Peyer's patch (tissue), 4 donors: ENCODE data around the gene CDH4. TPM values are rescaled to one million over a fixed set of nuclear protein-coding genes. Genes with fewer than 3 reads are reported as not detected.

ENCODE experiments used
- DNase-seq, 3 donors: peaks; one replicate each; pipeline ENCODE4 v3.0.0-alpha.2; 2017 to 2019
- H3K27ac ChIP-seq, 4 donors: fragments of 200-600 bp; sonication (generic); one replicate each; pipeline ENCODE4 v1.5.1; 2016 to 2019
- H3K27me3 ChIP-seq, 2 donors: fragments of 200-600 bp; sonication (generic); one replicate each; pipeline ENCODE4 v1.5.1; 2019
- H3K36me3 ChIP-seq, 3 donors: fragments of 200-600 bp; sonication (generic); one replicate each; pipeline ENCODE4 v1.5.1; 2016 to 2019
- H3K4me1 ChIP-seq, 4 donors: fragments of 200-600 bp; sonication (generic); one replicate each; pipeline ENCODE4 v1.5.1; 2016 to 2019
- H3K4me3 ChIP-seq, 4 donors: fragments of 200-600 bp; sonication (generic); 1 replicate in 3 of 4; 2 replicates in 1 of 4; pipeline ENCODE4 v1.5.1; 2016 to 2019; ENCODE audit warnings: mild to moderate bottlenecking in 1 of 4
- H3K9me3 ChIP-seq, 4 donors: fragments of 200-600 bp; sonication (generic); one replicate each; pipeline ENCODE4 v1.5.1; 2016 to 2019; ENCODE audit warnings: mild to moderate bottlenecking in 1 of 4
- CTCF ChIP-seq, 6 experiments: fragments of 450-650 bp in 4 of 6; fragments of 200-600 bp in 2 of 6; sonication (generic) in 1 of 6; IDR thresholded peaks; one replicate each; pipeline ENCODE4 v1.5.1; 2017 to 2019; ENCODE audit warnings: antibody characterized with exemption in 6 of 6, mild to moderate bottlenecking in 3 of 6, moderate library complexity in 1 of 6
- POLR2A ChIP-seq, 2 donors: fragments of 450-650 bp; IDR thresholded peaks; one replicate each; pipeline ENCODE4 v1.5.1; 2017; ENCODE audit warnings: antibody characterized with exemption in 2 of 2, mild to moderate bottlenecking in 2 of 2, moderate library complexity in 2 of 2
- total RNA-seq, 4 donors: library from RNA; depleted of rRNA; stranded (reverse); fragments of >200 nt; gene quantifications; one replicate each; pipeline ENCODE4 v1.1.0, GENCODE V29; 2016

Gene CDH4
- total RNA-seq, 4 donors from 2014 or later: 0.27 TPM; not detected in 3

- Histone ChIP-seq H3K27ac (no peak overlapping the region), H3K27me3 (no peaks in the 10 kb centered on the region), H3K4me3 (no peak overlapping the region), H3K36me3 (no peaks in the 10 kb centered on the region), H3K4me1 (no peaks in the 10 kb centered on the region), H3K9me3 (no peaks in the 10 kb centered on the region)
- TF ChIP-seq POLR2A (IDR thresholded peaks at IDR 0.05) (no peak), CTCF (IDR thresholded peaks at IDR 0.05) (no peak)
- DNase-seq: no peak
These were observed 380.9 kb downstream of the CDH4 start for GRCh38 chr20:61633004-61633403.

- Histone ChIP-seq H3K9me3 (no peaks in the 10 kb centered on the region), H3K4me1 (no peaks in the 10 kb centered on the region), H3K36me3 (no peaks in the 10 kb centered on the region), H3K27ac (no peak overlapping the region), H3K4me3 (no peak overlapping the region), H3K27me3 (no peaks in the 10 kb centered on the region)
- no peak for DNase-seq
- TF ChIP-seq CTCF (IDR thresholded peaks at IDR 0.05): no peak
- no peak for TF ChIP-seq POLR2A (IDR thresholded peaks at IDR 0.05)
These were observed 382.5 kb downstream of the CDH4 start for GRCh38 chr20:61634376-61635145.

GRCh38 chr20:61635721-61636455 is 383.8 kb downstream of the CDH4 start:
- no peaks in the 10 kb centered on the region for H3K4me1 ChIP-seq
- no peak overlapping the region for H3K4me3 ChIP-seq
- TF ChIP-seq CTCF (IDR thresholded peaks at IDR 0.05): no peak
- no peak for TF ChIP-seq POLR2A (IDR thresholded peaks at IDR 0.05)
- H3K9me3 ChIP-seq: no peaks in the 10 kb centered on the region
- no peak for DNase-seq
- no peaks in the 10 kb centered on the region for H3K36me3 ChIP-seq
- H3K27me3 ChIP-seq: no peaks in the 10 kb centered on the region
- no peak overlapping the region for H3K27ac ChIP-seq

GRCh38 chr20:61636531-61637116 is 384.6 kb downstream of the CDH4 start:
- DNase-seq: no peak
- H3K4me1 ChIP-seq: no peaks in the 10 kb centered on the region
- H3K9me3 ChIP-seq: no peaks in the 10 kb centered on the region
- H3K36me3 ChIP-seq: no peaks in the 10 kb centered on the region
- TF ChIP-seq POLR2A (IDR thresholded peaks at IDR 0.05): no peak
- TF ChIP-seq CTCF (IDR thresholded peaks at IDR 0.05): no peak
- no peaks in the 10 kb centered on the region for H3K27me3 ChIP-seq
- H3K27ac ChIP-seq: no peak overlapping the region
- H3K4me3 ChIP-seq: no peak overlapping the region

- Histone ChIP-seq H3K27ac (no peak overlapping the region), H3K9me3 (no peaks in the 10 kb centered on the region), H3K4me1 (no peaks in the 10 kb centered on the region), H3K36me3 (no peaks in the 10 kb centered on the region), H3K4me3 (no peak overlapping the region), H3K27me3 (no peaks in the 10 kb centered on the region)
- TF ChIP-seq POLR2A (IDR thresholded peaks at IDR 0.05) (no peak), CTCF (IDR thresholded peaks at IDR 0.05) (no peak)
- DNase-seq: no peak
These were observed 386.9 kb downstream of the CDH4 start for GRCh38 chr20:61638802-61639585.
